Tongue (tissue), 2 donors: ENCODE data around the gene PPARGC1A. TPM values are rescaled to one million over a fixed set of nuclear protein-coding genes. Genes with fewer than 3 reads are reported as not detected.

Source experiments
- DNase-seq: peaks from one replicate; pipeline ENCODE4 v3.0.0-alpha.2; 2015
- total RNA-seq: library from RNA; depleted of rRNA; stranded (reverse); fragments of >200 nt; gene quantifications from one replicate; pipeline ENCODE4 v1.2.3, GENCODE V29; 2014

Gene PPARGC1A
- total RNA-seq, 1 donor from 2014 or later, result 112 TPM

DNA sequence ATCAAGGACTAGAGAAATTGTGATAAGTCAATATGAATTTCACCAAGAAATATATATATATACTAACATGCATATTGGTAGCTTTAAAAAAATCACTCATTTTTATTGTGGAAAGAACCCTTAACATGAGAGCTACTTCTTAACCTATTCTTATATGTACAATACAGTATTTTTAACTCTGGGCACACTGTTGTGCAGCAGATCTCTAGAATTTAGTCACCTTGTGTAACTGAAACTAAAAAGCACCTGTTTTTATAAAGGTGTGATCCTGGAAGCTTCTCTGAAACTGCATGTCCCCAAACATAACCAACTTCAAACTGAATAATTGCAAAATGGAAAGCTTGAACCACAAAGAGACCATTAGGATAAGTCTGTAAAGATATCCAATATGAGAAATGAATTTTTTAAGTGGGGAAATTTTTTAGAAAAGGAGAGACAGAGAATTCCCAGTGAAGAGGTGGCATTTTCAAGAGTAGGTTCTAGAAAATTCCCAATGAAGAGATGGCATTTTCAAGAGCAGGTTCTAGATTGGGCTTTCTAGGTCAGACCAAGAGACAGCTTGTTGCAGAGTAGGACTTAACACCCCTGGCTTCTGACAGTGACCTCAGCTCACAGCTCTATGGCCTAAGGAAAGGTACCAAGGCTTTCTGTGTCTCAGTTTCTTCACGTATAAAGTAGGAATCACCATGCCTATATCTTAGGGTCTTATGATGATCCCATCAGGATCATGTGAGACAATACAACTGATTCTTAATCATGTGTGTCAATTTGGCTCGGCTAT lies 22.0 kb upstream of the PPARGC1A start:
- DNase-seq, result no peak

DNA sequence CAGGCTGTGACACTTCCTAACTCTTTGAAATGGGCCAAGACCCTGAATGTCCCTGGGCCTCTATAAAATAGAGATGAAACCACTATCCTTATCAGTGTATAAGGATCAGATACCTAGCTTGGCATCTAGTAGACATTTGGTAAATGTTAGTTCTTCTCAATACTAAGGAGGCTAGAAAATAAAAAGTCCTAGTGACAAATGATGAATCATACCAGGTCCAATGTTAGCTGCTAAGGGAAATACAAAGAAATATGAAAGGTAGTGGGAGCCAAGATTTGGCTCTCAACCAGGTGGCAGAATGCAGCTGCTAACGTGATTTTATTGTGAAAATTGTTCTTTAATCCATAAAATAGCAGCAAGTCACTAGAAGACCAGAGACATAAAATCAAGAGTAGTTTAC lies 19.8 kb upstream of the PPARGC1A start:
- no peak for DNase-seq

DNA sequence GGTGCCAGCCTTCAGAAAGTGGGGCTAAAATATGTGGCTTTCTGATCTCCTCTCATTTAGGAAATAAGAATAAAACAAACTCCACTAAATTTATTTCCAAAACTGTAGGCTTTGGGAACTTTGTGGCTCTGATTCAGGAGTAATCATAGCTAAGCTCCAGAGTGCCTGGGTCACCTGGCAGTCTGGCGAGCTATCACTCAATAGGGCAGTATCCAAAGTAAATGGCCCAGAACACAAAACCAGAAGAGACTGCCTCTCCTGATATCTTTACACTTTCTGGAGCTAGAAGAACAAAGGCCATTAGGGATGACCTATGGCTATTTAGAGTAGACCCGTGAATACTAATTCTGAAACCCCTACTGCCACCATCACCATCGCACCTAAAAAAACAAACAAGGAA lies 17.0 kb upstream of the PPARGC1A start:
- no peak for DNase-seq

DNA sequence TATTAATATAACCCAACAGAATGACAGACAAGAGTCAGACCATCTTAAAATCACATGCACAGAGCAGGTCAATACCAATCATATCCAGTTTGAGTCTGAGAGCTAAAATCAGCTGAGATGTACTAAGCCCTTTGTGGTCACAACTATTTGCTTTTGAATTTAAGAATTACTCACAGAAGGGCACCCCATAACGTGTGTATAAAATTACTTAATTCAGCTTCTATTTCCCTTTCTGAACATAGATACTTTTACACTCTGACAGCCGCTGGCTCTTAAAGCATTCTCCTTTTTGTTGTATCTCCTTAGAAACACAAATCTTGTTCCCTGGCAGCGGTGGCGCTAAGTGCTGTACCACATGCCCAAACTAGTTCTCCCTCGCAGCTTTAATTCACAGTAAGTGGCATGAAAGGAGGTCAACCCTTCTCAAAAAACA lies 14.8 kb upstream of the PPARGC1A start:
- DNase-seq, result peak; percentile 84

DNA sequence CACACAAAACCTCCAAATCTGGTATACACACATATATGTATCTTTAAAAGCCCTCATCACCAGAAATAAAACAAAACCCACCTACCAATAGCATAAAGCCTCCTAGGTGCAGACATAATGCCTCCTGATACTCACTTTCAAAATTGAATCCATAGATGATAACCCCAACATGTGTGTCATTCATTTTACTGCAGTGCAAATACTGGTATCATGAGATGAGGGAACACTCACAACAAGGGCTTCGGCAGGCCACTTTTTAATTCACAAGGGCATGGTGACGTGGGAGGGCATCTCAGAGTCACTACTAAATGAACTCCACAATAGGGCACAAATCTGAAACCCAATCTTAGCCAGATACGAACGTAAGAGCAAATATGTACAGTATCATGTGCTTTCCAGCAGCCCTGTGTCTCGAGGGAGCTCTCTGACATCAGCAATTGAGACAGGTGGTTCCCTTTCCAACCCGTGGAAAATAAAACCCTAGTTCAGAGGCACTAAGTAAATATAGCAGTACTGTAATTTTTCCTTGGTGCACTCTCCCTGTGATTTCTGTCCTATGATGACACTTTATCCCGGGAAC lies 14.1 kb upstream of the PPARGC1A start:
- peak; percentile 87 for DNase-seq

DNA sequence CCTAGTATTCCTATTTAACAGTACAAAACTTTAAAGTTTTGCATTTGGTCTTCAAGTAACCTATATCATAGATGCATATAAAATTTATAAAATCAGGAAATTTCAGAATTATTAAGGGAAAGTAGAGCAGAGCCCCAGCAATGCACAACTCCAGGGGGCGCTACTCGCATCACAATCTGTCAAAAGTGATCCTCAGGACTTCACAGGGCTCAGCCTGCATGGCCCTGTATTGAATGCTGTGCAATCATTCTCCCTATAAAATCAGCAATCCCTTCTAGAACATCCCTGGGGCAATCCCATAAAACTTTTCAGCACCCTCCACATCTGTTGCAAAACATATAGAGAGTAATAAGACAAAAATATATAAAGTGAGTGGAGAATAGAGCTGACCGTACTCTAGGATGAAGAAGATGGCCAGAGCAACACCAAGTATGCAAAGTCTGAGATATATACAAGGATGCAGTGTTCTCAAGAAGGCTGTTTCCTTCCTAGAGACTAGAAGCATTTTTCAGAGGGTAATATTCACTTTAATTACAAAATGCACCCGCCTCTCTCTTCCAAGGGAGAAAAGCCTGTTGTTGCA lies 12.5 kb upstream of the PPARGC1A start:
- DNase-seq, result no peak

DNA sequence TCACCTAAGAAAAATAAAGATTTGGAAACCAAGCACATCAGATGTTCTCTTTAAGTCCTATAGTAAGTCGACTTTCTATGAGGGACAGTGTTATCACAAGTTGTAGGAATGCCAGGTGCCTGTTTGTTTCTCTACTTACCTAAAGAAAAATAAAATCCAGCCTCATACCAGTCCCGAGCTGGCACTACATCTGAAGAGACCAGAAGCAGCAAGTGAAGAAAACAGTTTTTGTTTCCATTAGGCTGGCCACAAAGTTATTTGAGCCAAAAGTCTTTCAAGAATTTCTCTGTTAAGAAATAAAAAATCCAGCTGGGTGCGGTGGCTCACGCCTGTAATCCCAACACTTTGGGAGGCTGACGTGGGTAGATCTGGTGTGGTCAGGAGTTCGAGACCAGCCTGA lies 10.8 kb upstream of the PPARGC1A start:
- DNase-seq, result no peak

DNA sequence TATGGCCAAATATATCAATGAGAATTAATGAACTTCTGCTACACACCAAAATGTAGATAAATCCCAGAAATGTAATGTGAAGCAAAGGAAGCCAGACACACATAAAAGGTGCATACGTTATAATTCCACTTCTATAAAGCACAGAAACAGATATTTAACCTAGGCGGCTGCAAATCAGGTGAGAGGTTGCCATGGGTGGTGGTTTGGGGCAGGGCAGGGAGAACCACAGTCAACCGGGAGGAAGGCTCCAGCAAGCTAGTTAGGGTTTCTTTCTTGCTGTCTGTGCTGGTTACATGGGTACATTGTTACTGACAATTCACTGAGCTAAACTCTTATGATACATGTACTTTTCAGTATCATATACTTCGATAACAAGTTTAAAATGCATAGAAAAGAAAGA lies 9.7 kb upstream of the PPARGC1A start:
- no peak for DNase-seq

DNA sequence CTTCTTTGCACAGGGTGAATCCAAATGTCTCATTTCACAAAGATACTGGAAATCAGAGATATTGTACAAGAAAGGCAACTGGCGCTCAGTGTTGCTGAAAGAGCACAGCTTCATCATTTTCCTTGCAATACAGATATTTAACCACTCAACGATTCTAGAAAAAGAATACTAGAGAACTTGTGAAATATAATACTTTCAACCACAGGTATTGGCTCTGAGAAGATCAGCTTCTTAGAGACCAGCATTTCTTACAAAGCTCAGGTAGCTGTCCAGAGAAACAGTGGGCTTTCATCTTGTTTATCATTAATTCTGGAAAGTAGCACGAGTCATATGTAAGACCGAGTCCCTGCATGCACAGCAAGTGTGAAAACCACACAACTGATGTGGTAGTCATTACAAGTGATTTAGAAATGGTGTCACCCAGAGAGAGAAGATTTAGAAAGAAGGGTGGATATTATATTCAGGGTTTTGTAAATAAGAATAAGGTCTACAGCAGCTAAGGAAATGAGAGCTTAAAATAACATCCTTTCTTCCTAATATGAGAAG lies 7.8 kb upstream of the PPARGC1A start:
- no peak for DNase-seq

DNA sequence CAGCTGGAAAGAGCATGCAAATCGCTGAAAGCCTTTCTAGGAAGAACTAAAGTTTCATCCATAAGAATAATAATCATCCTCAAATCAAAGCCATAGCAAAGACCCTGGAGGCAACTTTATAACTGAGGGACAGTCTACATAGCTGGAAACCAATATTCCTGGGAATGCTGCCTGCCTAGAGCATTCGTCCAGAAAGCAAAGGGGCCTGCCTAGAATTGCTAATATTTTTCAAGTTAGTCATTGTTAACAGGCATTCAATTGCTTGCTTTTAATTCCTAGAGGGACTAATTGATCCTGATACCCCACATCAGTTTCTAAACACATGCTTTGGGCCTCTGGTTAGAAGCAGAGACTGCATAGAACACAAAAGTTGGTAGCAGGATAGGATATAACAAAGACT lies 4.2 kb upstream of the PPARGC1A start:
- no peak for DNase-seq

DNA sequence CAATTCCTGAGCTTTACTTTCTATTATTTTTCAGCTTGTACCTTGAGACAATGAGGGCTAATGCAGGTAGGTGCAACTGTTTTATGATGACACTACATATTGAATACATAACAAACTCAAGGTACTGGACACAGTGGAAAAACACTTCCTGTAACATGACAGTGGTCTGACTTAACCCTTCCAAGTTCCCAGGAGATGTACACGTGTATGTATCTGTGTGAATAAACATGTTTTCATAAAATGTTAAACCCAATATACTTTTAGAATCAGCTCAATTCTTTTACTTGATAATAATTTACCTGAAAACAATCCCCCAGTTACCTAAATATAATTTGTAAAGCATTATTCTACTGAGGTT lies 1.2 kb upstream of the PPARGC1A start:
- no peak for DNase-seq

DNA sequence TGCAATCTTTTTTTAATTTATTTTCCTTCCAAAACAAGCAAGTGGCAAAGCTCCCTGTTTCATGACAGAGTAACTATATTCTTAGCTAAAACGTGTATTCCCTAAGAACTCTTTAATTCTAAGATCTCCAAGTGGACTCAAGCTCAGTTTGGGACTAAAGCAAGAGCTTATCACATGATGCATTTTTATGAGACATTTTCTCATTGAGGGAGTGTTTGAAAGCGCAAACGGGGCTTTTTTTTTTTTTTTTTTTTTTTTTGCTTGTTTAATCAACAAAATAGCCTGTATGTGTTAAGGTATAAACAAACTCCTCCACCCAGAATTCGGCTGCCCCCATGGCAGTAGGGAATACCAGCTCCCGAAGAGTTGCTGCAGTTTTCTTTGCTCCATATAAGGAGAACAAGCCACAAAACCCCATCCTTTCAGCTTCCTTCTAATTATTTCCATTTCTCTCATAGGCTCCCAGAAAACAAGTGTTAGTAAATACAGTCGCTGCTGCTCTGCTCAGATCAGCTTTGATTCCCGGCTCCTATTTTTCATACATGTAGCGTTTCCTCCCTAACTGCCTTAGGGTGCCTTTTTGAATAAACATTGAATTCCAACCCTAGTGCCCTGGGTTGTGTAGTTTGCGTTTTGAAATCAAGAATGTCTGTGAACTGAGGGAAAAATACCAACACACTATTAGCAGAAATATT lies 669 bp upstream of the PPARGC1A start:
- DNase-seq, result peak; percentile 23

DNA sequence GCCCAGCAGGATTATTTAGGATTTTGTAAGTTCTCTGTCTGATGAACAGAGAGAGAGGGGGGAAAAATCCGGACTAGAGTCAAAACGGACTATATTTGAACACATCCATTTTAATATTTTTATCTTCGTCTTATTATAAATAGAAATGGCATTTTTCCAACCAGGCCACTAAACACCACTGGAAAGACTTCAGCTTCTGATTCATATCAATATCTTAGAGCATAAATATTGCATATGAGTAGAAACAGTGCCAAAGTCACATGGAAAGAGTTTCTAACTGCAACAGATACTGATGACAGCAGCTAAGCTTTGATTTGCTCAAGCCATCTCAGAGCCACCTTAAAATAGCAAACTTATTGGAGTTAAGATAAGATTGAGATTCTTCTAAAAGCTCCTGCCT lies 456 bp downstream of the PPARGC1A start:
- no peak for DNase-seq

DNA sequence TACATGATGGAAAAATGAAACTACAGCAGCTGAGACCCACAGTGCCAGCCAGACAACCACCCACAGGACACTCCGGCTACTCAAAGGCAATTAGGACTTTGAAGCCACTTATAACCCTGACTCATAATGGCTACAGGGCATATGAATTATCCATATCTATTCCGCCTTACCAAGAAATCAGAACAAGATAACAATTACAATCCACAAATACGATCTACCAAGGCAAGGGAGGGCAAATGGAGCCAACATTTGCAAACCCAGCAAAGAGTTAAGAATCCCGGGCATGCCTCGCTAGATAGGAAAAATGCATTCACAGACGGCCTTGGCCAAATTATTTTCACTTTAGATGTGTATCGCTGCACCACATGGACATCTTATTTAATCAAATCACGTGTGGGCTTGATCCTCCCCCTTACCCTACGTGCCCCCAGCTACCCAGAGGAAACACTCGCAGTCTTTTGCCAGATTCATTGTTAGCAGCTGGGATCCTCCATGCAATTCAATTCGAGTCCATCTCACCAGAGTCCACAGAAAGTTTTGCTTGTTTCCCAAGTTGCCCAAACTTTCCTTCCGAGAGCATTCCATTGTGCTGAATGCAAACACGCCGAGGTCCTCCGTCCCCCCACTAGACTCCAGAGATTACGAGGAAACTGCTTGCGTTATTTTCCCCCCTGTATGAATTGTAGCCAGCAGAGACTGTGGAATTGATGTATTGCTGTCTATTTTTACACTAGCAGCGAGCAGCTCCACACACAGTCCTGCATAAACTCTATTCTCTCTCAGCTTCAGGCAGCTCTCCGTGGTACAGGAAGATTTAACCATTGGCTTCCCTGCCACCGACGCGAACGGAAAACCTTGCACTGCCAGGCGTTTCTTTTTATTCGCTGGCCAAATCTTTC lies 1.2 kb downstream of the PPARGC1A start:
- DNase-seq, result peak; percentile 79

DNA sequence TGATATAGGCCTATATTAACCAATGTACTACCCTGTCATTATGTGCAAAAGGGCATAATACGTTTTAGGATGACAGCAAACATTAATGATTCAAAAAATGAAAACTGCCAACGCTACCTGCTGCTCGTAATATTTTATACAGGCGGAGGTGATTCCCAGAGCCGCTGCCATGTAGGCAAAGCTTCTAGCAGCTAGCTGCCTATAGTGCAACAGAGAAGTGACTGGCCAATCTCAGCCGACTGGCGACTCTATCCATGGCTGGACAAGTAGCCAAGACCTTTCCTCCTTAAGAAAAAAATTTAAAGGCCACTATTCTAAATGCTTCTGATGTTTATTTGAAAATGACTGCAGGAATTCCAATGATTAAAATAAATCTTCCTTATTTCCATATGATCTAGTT lies 1.9 kb downstream of the PPARGC1A start:
- no peak for DNase-seq

DNA sequence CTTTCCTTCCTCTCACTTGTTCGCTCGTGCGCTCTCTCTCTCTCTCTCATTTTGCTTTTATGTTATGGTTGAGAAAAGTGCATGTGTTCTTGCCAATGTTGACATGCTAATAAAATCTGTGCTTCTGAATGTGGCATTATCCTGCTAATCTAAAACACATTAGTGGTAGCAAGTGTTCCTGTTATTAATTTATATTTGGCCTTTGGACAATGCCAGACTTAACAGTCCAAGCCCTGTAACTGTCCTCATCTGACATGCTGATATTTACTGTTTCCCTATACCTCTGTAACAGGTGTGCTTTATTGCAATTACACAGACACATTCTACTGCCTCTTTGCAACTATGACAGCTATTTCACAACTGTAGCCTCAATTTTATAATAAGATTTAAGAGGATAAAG lies 2.7 kb downstream of the PPARGC1A start:
- no peak for DNase-seq

DNA sequence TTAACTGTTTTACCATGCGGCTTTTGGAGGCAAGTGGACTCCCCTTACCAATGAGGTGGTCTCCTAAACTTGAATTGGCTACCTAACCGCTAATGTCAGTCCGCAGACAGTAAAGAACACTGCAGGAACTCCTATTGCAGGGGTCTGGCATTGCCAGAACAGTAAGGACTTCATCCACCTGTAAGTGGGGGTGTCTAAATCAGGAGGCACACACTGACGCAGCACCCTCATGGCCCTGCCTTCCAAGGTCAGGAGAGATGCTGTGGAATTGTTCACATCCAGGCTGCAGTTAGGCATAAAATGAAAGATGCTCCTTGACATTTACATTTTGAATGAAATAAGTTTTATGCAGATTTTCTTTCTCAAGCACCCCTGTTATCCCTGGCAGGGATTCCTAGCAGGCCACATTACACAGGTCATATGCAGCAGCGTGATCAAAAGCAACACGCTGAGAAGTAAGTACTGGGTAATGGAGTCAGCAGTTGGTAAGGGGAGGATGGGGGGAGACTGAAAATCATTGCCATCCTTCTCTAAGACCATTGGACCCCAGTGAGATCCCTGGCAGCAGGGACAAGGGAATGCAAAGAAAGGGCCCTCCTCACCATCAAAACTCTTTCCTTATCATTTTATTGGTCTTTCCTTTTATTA lies 3.8 kb downstream of the PPARGC1A start:
- no peak for DNase-seq

DNA sequence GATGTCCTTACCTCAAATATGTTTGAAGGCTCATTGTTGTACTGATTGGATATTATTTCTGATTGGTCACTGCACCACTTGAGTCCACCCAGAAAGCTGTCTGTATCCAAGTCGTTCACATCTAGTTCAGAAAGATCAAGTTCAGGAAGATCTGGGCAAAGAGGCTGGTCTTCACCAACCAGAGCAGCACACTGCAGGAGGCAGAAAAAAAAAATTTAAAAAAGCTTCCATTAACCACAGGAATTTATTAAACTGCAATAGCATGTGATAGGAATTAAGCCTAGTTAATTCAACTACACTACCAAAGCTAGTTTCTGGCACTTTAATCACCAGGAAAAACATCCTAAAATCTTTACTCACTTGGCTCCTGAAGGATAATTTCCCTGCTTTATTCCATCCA lies 5.1 kb downstream of the PPARGC1A start:
- no peak for DNase-seq

DNA sequence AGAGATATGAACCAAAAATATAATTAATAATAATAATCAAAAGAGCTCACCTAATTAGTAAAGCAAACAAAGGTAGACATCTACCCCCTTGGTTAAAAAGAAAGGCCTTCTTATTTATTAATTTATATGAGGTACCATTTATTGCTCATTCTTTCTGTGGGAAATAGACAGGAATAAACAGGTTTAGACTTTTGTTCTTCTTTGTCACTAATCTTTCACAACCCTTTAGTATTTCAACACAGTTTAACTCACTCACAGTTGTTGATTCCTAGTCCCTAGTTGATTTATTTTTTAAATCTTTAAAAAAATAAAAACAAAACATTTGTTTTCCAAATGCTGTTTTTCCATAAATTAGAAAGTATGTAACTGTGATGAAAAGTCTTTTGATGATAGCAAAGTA lies 5.6 kb downstream of the PPARGC1A start:
- DNase-seq, result no peak

DNA sequence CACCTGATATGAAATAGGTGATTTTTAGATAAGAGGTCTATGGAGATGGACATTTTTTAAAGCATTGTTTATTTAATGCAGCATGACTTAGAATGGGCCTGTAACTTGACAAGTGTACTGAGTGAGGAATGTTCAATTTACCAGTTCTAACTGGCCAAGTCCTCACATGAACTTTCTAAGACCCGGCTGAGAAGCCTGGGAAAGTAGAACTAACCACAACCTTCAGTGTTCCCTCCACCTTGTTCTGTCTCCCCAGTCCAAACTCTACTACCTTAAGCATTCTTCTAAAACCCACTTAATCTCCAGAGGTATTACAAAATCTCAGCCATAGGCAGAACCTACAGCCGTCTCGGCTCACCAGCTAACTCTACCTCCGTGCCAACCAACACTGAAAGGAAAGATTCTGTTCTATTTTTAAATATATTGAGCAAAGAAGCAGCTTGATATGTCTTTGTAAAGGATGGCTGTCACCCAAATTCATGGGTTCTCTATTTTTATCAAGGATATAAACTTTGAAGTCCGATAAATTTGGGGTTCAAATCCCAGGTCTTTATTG lies 6.8 kb downstream of the PPARGC1A start:
- DNase-seq, result no peak
